Fibroblast of lung (primary cell): ENCODE data around the gene MOB1A. TPM values are rescaled to one million over a fixed set of nuclear protein-coding genes. Genes with fewer than 3 reads are reported as not detected.

ENCODE experiments used
- DNase-seq, 2 donors: peaks; one replicate each; pipeline versions ENCODE4 v3.0.0 to v3.0.0-alpha.2; 2010; ENCODE audit warnings: low read depth in 2 of 2
- H2AFZ ChIP-seq: 2 replicates; pipeline ENCODE4 v1.5.1; 2012; ENCODE audit warnings: low read length, control low read depth, inconsistent platforms
- H3K27ac ChIP-seq: 2 replicates; pipeline ENCODE4 v1.5.1; 2011; ENCODE audit warnings: low read length, control low read depth; ENCODE audit not compliant: insufficient read depth
- H3K27me3 ChIP-seq: 2 replicates; pipeline ENCODE4 v1.5.1; 2011; ENCODE audit warnings: mild to moderate bottlenecking, low read length; ENCODE audit not compliant: control insufficient read depth, insufficient read depth
- H3K36me3 ChIP-seq: 2 replicates; pipeline ENCODE4 v1.5.1; 2011; ENCODE audit warnings: low read length; ENCODE audit not compliant: control insufficient read depth, insufficient read depth
- H3K4me1 ChIP-seq: 2 replicates; pipeline ENCODE4 v1.5.1; 2011; ENCODE audit warnings: low read length; ENCODE audit not compliant: control insufficient read depth, insufficient read depth; ENCODE audit errors: extremely low read depth
- H3K4me2 ChIP-seq: 2 replicates; pipeline ENCODE4 v1.5.1; 2011; ENCODE audit warnings: low read length, control low read depth; ENCODE audit not compliant: insufficient read depth; ENCODE audit errors: extremely low read depth
- H3K4me3 ChIP-seq, 4 experiments: fragments of 200-600 bp in 1 of 4; sonication (generic) in 1 of 4; replicated peaks in 1 of 4; 2 replicates each; pipeline ENCODE4 v1.5.1; 2011 to 2016; ENCODE audit warnings: low read length in 4 of 4, low read depth in 3 of 4, mild to moderate bottlenecking in 3 of 4, control low read depth in 2 of 4, inconsistent platforms in 1 of 4, mixed read lengths in 1 of 4; ENCODE audit not compliant: insufficient read depth in 1 of 4; ENCODE audit errors: control extremely low read depth in 1 of 4
- H3K79me2 ChIP-seq: 2 replicates; pipeline ENCODE4 v1.5.1; 2012; ENCODE audit warnings: mild to moderate bottlenecking, low read length, inconsistent platforms; ENCODE audit not compliant: control insufficient read depth, insufficient read depth
- H3K9ac ChIP-seq: 2 replicates; pipeline ENCODE4 v1.5.1; 2011; ENCODE audit warnings: mild to moderate bottlenecking, low read length, control low read depth; ENCODE audit not compliant: insufficient read depth
- H3K9me3 ChIP-seq: 2 replicates; pipeline ENCODE4 v1.5.1; 2012; ENCODE audit warnings: low read depth, low read length; ENCODE audit not compliant: control insufficient read depth, insufficient read depth
- H4K20me1 ChIP-seq: 2 replicates; pipeline ENCODE4 v1.5.1; 2011; ENCODE audit warnings: low read length; ENCODE audit not compliant: control insufficient read depth, insufficient read depth; ENCODE audit errors: extremely low read depth
- EZH2 ChIP-seq: IDR thresholded peaks from 2 replicates; pipeline ENCODE4 v1.5.1; 2012; ENCODE audit warnings: low read length, control low read depth, mild to moderate bottlenecking; ENCODE audit errors: missing control alignments
- polyA plus RNA-seq, 2 donors: library from polyadenylated mRNA; depleted of rRNA in 1 of 2; stranded (reverse) in 1 of 2; unstranded in 1 of 2; fragments of >200 nt; gene quantifications; 2 replicates each; pipeline ENCODE4 v1.2.1, GENCODE V29; 2011 to 2012; ENCODE audit warnings: missing spikeins in 1 of 2
- total RNA-seq: library from RNA; depleted of rRNA; stranded (reverse); fragments of >200 nt; gene quantifications from 2 replicates; pipeline ENCODE4 v1.2.1, GENCODE V29; 2014
- TF ChIP-seq, protein P1 (sequence below), 2 donors: IDR thresholded peaks in 1 of 2; conservative IDR thresholded peaks in 1 of 2; 1 replicate in 1 of 2; 2 replicates in 1 of 2; pipeline ENCODE4 v1.5.1; 2011 to 2012; ENCODE audit warnings: low read length in 2 of 2, control low read depth in 1 of 2, inconsistent platforms in 1 of 2, low read depth in 1 of 2, mild to moderate bottlenecking in 1 of 2

The MOB1A gene
- total and polyA plus RNA-seq, 2 donors (not counting 1 experiment from before 2014, with no cell fraction given): 80.3 to 87.4 TPM

DNA sequence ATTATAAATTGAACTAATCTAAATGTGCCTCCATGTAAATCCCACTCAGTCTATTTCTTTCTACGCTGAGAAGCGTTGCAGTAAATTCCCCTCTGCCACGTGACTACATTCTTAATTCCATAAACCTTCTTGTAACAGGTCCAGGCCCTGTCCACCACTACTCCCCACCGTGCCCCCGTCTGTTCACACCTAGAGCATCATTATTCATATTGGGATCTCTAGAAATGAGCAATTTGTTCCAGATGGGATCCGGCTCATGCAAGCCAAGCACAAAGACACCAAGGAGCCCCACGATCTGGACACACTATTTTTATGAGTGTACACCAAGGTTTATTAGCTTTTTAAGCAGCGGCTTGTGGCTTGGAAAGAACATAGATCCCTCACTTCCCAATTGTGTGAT, 69.1 kb downstream of the MOB1A start:
- Histone ChIP-seq H3K27ac (no peak overlapping the region), H3K4me1 (no peaks in the 10 kb centered on the region), H3K36me3 (no peaks in the 10 kb centered on the region), H3K9me3 (no peaks in the 10 kb centered on the region), H3K9ac (no peak overlapping the region), H2AFZ (no peak overlapping the region), H3K4me2 (no peak overlapping the region), H3K79me2 (no peaks in the 10 kb centered on the region), H3K27me3 (no peaks in the 10 kb centered on the region), H3K4me3 (no peak overlapping the region), H4K20me1 (no peaks in the 10 kb centered on the region)
- no peak for TF ChIP-seq EZH2
- TF ChIP-seq, protein P1, sequence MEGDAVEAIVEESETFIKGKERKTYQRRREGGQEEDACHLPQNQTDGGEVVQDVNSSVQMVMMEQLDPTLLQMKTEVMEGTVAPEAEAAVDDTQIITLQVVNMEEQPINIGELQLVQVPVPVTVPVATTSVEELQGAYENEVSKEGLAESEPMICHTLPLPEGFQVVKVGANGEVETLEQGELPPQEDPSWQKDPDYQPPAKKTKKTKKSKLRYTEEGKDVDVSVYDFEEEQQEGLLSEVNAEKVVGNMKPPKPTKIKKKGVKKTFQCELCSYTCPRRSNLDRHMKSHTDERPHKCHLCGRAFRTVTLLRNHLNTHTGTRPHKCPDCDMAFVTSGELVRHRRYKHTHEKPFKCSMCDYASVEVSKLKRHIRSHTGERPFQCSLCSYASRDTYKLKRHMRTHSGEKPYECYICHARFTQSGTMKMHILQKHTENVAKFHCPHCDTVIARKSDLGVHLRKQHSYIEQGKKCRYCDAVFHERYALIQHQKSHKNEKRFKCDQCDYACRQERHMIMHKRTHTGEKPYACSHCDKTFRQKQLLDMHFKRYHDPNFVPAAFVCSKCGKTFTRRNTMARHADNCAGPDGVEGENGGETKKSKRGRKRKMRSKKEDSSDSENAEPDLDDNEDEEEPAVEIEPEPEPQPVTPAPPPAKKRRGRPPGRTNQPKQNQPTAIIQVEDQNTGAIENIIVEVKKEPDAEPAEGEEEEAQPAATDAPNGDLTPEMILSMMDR (conservative IDR thresholded peaks at IDR 0.05 in 1 of 2, IDR thresholded peaks at IDR 0.05 in 1 of 2; ENCODE audit: low read depth in 1 of 2, low read length in 2 of 2): no peak
- no peak for DNase-seq

DNA sequence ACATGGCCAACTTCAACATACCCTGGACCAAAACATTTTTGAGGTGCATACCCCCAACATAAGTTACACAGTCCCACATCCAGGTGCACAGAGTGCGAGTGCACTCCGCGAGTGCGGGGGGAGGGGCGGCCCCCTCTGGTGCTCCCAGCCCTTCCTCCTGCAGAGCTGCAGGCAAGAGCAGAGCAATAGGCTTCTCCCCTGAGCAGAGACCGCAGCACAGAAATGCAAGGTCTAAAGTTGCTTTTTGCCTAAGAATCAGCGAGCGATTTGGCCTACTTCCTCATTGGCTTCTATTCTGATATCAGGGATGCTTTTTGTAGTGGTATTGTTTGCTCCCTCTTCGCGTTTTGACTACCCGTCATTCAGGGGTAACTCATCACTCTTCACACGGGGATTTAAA, 71.6 kb downstream of the MOB1A start:
- H3K36me3 ChIP-seq: peaks cover 2% of the 10 kb centered on the region
- no peak overlapping the region for H3K4me2 ChIP-seq
- no peaks in the 10 kb centered on the region for H3K4me1 ChIP-seq
- H3K4me3 ChIP-seq: no peak overlapping the region
- no peak for DNase-seq
- H3K9me3 ChIP-seq: no peaks in the 10 kb centered on the region
- H4K20me1 ChIP-seq: no peaks in the 10 kb centered on the region
- H2AFZ ChIP-seq: no peak overlapping the region
- no peak overlapping the region for H3K27ac ChIP-seq
- no peaks in the 10 kb centered on the region for H3K27me3 ChIP-seq
- no peak overlapping the region for H3K9ac ChIP-seq
- no peaks in the 10 kb centered on the region for H3K79me2 ChIP-seq
- TF ChIP-seq EZH2: no peak
- TF ChIP-seq, protein P1 (conservative IDR thresholded peaks at IDR 0.05 in 1 of 2, IDR thresholded peaks at IDR 0.05 in 1 of 2; ENCODE audit: low read depth in 1 of 2, low read length in 2 of 2): no peak

DNA sequence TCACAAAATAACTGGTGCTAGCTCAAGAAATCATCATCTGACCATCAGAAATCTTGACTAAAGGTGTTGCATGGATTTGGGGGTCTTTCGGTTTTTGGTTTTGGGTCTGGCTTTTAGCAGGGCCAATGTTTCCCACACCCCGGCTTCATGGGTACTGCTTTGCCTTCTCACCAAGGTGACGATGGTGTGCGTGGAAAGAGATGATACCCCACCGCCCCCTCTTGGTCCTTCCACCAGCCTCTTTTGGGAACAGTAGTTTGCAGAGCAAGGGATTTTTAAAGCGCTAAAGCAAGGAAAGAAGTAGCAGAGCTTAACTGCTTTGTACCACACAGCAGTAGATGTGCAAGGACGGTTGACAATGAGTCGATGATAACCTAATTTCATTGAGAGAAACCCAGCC, 73.3 kb downstream of the MOB1A start:
- no peak overlapping the region for H2AFZ ChIP-seq
- no peak overlapping the region for H3K9ac ChIP-seq
- H3K4me3 ChIP-seq: no peak overlapping the region
- H3K36me3 ChIP-seq: peaks cover 4% of the 10 kb centered on the region
- no peak overlapping the region for H3K4me2 ChIP-seq
- no peaks in the 10 kb centered on the region for H3K27me3 ChIP-seq
- H4K20me1 ChIP-seq: no peaks in the 10 kb centered on the region
- DNase-seq: no peak
- no peak for TF ChIP-seq EZH2
- TF ChIP-seq, protein P1 (conservative IDR thresholded peaks at IDR 0.05 in 1 of 2, IDR thresholded peaks at IDR 0.05 in 1 of 2; ENCODE audit: low read depth in 1 of 2, low read length in 2 of 2): peak in 1 of 2 donors; percentile 1
- no peaks in the 10 kb centered on the region for H3K9me3 ChIP-seq
- H3K4me1 ChIP-seq: no peaks in the 10 kb centered on the region
- no peak overlapping the region for H3K27ac ChIP-seq
- H3K79me2 ChIP-seq: no peaks in the 10 kb centered on the region
